GM08714 (cell line): ENCODE data around the gene MSI2.
A peak's percentile ranks its signal among the peaks of the same experiment; 100 is the strongest.

Source experiments
- H3K4me3 ChIP-seq: fragments of 200-500 bp; sonication (Bioruptor generic); 2 replicates; pipeline ENCODE4 v1.5.1; 2014; ENCODE audit warnings: mild to moderate bottlenecking, low read length, inconsistent platforms
- ZNF274 ChIP-seq: IDR thresholded peaks from 2 replicates; pipeline ENCODE4 v1.6.1; 2012; ENCODE audit warnings: mild to moderate bottlenecking, low read depth, low read length

MSI2 gene

GRCh38 chr17:57234739-57235092 is 21.6 kb upstream of the MSI2 start:
- H3K4me3 ChIP-seq = no peak overlapping the region
- TF ChIP-seq ZNF274 = no peak

GRCh38 chr17:57235124-57235523 is 21.2 kb upstream of the MSI2 start:
- H3K4me3 ChIP-seq = no peak overlapping the region
- TF ChIP-seq ZNF274 = no peak

GRCh38 chr17:57236686-57237299 is 19.5 kb upstream of the MSI2 start:
- H3K4me3 ChIP-seq = no peak overlapping the region
- TF ChIP-seq ZNF274 = no peak

- no peak for TF ChIP-seq ZNF274
- H3K4me3 ChIP-seq = no peak overlapping the region
Measured at GRCh38 chr17:57240648-57241047, 15.7 kb upstream of the MSI2 start.

- H3K4me3 ChIP-seq = no peak overlapping the region
- no peak for TF ChIP-seq ZNF274
Measured at GRCh38 chr17:57242148-57242547, 14.2 kb upstream of the MSI2 start.

- no peak for TF ChIP-seq ZNF274
Measured at GRCh38 chr17:57243171-57243622, 13.1 kb upstream of the MSI2 start.

GRCh38 chr17:57245786-57246185 is 10.5 kb upstream of the MSI2 start:
- TF ChIP-seq ZNF274 = no peak
- H3K4me3 ChIP-seq = no peak overlapping the region

More at GRCh38 chr17:57243171-57243622, 13.1 kb upstream of the MSI2 start:
- no peak overlapping the region for H3K4me3 ChIP-seq

- H3K4me3 ChIP-seq = no peak overlapping the region
- no peak for TF ChIP-seq ZNF274
Measured at GRCh38 chr17:57246257-57246656, 10.1 kb upstream of the MSI2 start.

- H3K4me3 ChIP-seq = no peak overlapping the region
- TF ChIP-seq ZNF274 = no peak
Measured at GRCh38 chr17:57247261-57247660, 9.1 kb upstream of the MSI2 start.

- TF ChIP-seq ZNF274 = no peak
- H3K4me3 ChIP-seq = no peak overlapping the region
Measured at GRCh38 chr17:57247913-57248312, 8.4 kb upstream of the MSI2 start.

GRCh38 chr17:57249520-57249919 is 6.8 kb upstream of the MSI2 start:
- TF ChIP-seq ZNF274 = no peak
- no peak overlapping the region for H3K4me3 ChIP-seq

- TF ChIP-seq ZNF274 = no peak
- no peak overlapping the region for H3K4me3 ChIP-seq
Measured at GRCh38 chr17:57251211-57251787, 5.0 kb upstream of the MSI2 start.

- no peak for TF ChIP-seq ZNF274
- no peak overlapping the region for H3K4me3 ChIP-seq
Measured at GRCh38 chr17:57253362-57254065, 2.8 kb upstream of the MSI2 start.

GRCh38 chr17:57255182-57255775 is 1.0 kb upstream of the MSI2 start:
- TF ChIP-seq ZNF274 = no peak
- H3K4me3 ChIP-seq = peak overlapping the region; percentile 82

- H3K4me3 ChIP-seq = peak overlapping the region; percentile 72
Measured at GRCh38 chr17:57256708-57257112, 387 bp downstream of the MSI2 start.

More at GRCh38 chr17:57256708-57257112, 387 bp downstream of the MSI2 start:
- no peak for TF ChIP-seq ZNF274
